Measurements from ENCODE around the gene MYADM. TPM values are rescaled to one million over a fixed set of nuclear protein-coding genes. Genes with fewer than 3 reads are reported as not detected.

MYADM gene
- total RNA-seq, 3 donors from 2014 or later: 47.0 to 193 (median 67.7) TPM

DNA sequence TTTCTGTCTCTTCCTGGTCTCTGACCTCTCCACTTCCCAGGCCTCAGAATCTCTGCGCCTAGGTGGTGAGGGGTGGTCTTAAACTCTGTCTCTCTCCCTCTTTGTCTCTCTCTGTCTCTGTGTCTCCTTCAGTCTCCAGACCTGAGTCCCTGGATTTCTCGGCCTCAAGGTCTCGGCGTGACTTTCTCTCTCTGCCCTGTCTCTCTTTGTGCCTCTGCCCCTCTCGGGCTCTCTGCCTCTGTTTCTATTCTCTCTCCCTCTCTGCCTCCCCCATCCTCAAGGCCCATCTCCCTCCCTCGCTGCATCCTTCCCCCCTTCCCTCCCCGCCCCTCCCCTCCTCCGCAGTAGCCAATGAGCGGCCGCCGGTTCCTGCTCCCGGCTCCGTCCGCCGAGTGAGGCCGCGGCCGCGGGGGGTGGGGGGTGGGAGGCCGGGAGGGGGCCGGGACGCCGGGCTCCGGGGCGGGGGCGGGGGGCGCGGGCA lies 41.3 kb downstream of the MYADM start, which contains the start of gene CACNG7:
CACNG7 (plus strand) TSS at position 344 of the 481 bp plus-strand sequence. CDS start 3,554 bp downstream, outside the sequence.
- Histone ChIP-seq H3K4me1 (ENCODE audit: low read depth) (peaks cover 2% of the 10 kb centered on the region), H3K4me3 (no peak within 1 kb of the TSS), H3K36me3 (ENCODE audit: low read depth) (no peaks in the 10 kb centered on the region), H3K9me3 (no peaks in the 10 kb centered on the region)
- TF ChIP-seq, protein P1, sequence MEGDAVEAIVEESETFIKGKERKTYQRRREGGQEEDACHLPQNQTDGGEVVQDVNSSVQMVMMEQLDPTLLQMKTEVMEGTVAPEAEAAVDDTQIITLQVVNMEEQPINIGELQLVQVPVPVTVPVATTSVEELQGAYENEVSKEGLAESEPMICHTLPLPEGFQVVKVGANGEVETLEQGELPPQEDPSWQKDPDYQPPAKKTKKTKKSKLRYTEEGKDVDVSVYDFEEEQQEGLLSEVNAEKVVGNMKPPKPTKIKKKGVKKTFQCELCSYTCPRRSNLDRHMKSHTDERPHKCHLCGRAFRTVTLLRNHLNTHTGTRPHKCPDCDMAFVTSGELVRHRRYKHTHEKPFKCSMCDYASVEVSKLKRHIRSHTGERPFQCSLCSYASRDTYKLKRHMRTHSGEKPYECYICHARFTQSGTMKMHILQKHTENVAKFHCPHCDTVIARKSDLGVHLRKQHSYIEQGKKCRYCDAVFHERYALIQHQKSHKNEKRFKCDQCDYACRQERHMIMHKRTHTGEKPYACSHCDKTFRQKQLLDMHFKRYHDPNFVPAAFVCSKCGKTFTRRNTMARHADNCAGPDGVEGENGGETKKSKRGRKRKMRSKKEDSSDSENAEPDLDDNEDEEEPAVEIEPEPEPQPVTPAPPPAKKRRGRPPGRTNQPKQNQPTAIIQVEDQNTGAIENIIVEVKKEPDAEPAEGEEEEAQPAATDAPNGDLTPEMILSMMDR (IDR thresholded peaks at IDR 0.05): no peak
- DNase-seq (no peak), ATAC-seq (no peak)
- intact Hi-C loops (cut with DNase I, micrococcal nuclease): no loop called here

DNA sequence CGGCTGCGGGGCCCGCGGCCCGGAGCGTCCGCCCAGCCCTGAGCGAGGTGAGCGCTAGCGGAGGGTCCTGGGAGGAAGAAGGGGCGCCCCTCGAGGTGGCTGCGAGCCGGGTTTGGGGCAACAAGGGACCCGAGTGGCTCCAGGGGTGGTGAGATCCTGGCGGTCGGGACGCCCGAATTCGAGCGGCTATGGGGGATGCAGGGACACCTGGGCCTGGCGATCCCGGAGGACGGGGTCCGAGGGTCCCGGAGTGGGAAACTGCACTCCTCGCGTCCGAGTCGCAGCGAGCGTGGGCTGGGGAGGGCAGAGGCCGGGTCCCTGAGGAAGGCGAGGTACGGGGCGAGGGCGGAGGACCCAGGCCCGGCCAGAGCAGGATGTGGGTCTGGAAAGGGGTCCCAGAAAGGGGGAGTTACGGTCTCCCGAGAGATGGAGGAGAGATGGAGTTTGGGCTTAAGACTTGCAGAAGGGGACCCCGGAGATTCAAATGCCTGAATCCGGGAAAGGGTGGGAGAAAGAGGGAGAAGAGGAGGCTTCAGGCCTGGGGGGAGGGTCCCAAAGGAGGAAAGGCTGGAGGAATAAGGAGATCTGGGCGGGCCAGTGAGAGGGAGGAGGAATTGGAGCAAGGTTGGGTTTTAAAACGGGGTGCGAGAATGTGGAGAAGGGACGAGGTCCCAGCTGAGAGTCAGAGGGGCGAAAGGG lies 41.9 kb downstream of the MYADM start:
- TF ChIP-seq, protein P1 (IDR thresholded peaks at IDR 0.05): no peak
- ATAC-seq (no peak), DNase-seq (peak in 1 of 3 donors; percentile 39)
- Histone ChIP-seq H3K36me3 (ENCODE audit: low read depth) (no peaks in the 10 kb centered on the region), H3K4me1 (ENCODE audit: low read depth) (peaks cover 2% of the 10 kb centered on the region), H3K9me3 (no peaks in the 10 kb centered on the region), H3K4me3 (no peak overlapping the region)
- intact Hi-C loops (cut with DNase I, micrococcal nuclease): no loop called here

DNA sequence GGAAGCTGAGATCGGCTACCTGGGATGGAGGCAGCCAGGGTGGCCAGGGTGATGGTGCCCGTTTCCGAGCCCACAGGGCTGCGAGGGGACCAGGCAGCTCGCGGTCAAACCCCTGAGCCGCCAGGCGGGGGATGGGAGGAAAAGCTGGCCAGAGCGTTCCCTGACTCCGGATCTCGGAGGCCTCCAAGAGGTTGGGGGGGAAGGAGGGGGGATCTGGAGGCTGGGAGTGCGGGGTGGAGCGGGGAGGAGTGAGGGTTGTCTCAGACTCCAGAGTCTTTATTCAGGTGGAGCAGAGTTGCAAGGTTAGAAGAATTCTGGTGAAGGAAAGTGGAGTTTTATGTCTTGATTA lies 42.5 kb downstream of the MYADM start:
- H3K9me3 ChIP-seq: no peaks in the 10 kb centered on the region
- intact Hi-C loops (cut with DNase I, micrococcal nuclease): no loop called here
- DNase-seq: peak in 1 of 3 donors; percentile 17
- TF ChIP-seq, protein P1 (IDR thresholded peaks at IDR 0.05): no peak
- no peaks in the 10 kb centered on the region for H3K36me3 ChIP-seq (ENCODE audit: low read depth)
- H3K4me1 ChIP-seq (ENCODE audit: low read depth): peaks cover 2% of the 10 kb centered on the region
- no peak overlapping the region for H3K4me3 ChIP-seq
- ATAC-seq: no peak

DNA sequence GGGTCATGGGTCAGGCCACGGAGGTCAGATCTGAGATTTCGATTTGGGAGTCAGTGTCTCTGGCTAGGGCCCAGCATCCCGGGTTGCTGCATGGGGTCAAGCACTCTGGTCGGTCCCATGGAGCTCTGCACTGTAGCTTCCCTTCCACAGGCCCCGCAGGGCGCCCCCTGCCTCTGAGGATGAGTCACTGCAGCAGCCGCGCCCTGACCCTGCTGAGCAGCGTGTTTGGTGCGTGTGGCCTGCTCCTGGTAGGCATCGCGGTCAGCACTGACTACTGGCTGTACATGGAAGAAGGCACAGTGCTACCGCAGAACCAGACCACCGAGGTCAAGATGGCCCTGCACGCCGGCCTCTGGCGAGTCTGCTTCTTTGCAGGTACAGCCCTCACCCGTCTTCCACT lies 45.0 kb downstream of the MYADM start:
- H3K9me3 ChIP-seq: no peaks in the 10 kb centered on the region
- no peak overlapping the region for H3K4me3 ChIP-seq
- TF ChIP-seq, protein P1 (IDR thresholded peaks at IDR 0.05): no peak
- intact Hi-C loops (cut with DNase I, micrococcal nuclease): no loop called here
- H3K36me3 ChIP-seq (ENCODE audit: low read depth): no peaks in the 10 kb centered on the region
- ATAC-seq: peak; percentile 32
- peak in 1 of 3 donors; percentile 37 for DNase-seq
- peaks cover 2% of the 10 kb centered on the region for H3K4me1 ChIP-seq (ENCODE audit: low read depth)

DNA sequence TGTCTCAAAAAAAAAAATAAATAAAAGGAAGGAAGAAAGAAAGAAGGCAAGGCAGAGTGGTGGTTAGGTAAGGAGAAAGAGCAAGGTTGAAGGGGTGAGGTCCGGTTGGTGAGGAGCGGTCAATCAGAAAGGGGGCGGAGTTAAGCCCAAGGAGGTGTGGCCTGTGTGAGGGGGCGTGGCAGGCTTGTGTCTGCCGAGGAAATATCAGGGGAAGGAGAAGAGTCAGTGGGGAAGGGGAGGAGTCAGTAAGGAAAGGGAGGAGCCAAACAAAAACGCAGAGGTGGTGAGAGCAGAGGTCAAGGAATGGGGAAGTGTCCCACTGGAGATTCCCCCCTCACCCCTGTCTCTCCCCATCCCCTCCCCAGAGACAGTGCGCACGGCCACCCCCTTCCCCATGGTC lies 47.3 kb downstream of the MYADM start:
- H3K9me3 ChIP-seq: no peaks in the 10 kb centered on the region
- intact Hi-C loops (cut with DNase I, micrococcal nuclease): no loop called here
- DNase-seq (peak in 1 of 3 donors; percentile 15), ATAC-seq (no peak)
- no peaks in the 10 kb centered on the region for H3K4me1 ChIP-seq (ENCODE audit: low read depth)
- no peaks in the 10 kb centered on the region for H3K36me3 ChIP-seq (ENCODE audit: low read depth)
- TF ChIP-seq, protein P1 (IDR thresholded peaks at IDR 0.05): no peak
- H3K4me3 ChIP-seq: no peak overlapping the region

Measured in mucosa of descending colon (tissue), 3 donors.